Type B pancreatic cell (in vitro differentiated cells): ENCODE measurements around the gene SLC28A3. TPM values are rescaled to one million over a fixed set of nuclear protein-coding genes. Genes with fewer than 3 reads are reported as not detected.

ENCODE experiments used
- DNase-seq: peaks from one replicate; pipeline ENCODE4 v3.0.0; 2021; ENCODE audit warnings: mixed read lengths; ENCODE audit not compliant: unreplicated experiment; ENCODE audit errors: extremely low spot score
- H3K27ac Mint-ChIP-seq: 2 replicates; pipeline ENCODE4 v1.8.0; 2021; ENCODE audit warnings: mild to moderate bottlenecking, mixed read lengths
- H3K27me3 Mint-ChIP-seq: 2 replicates; pipeline ENCODE4 v1.8.0; 2021; ENCODE audit warnings: mixed read lengths
- H3K36me3 Mint-ChIP-seq: 2 replicates; pipeline ENCODE4 v1.8.0; 2021; ENCODE audit warnings: mixed read lengths
- H3K4me1 Mint-ChIP-seq: one replicate; pipeline ENCODE4 v1.8.0; 2021; ENCODE audit warnings: mixed read lengths; ENCODE audit not compliant: unreplicated experiment
- H3K4me3 Mint-ChIP-seq: 2 replicates; pipeline ENCODE4 v1.8.0; 2021; ENCODE audit warnings: mild to moderate bottlenecking, mixed read lengths
- H3K9me3 Mint-ChIP-seq: 2 replicates; pipeline ENCODE4 v1.8.0; 2021; ENCODE audit warnings: mixed read lengths
- total RNA-seq: library from RNA; stranded (reverse); gene quantifications from 2 replicates; pipeline ENCODE4 v1.2.1, GENCODE V29; 2021; ENCODE audit warnings: low replicate concordance
- TF ChIP-seq, protein P1 (sequence below): fragments of 200-600 bp; sonication (generic); conservative IDR thresholded peaks from 2 replicates; pipeline ENCODE4 v1.5.0; 2021; ENCODE audit warnings: antibody characterized with exemption, mild to moderate bottlenecking

SLC28A3 gene
- total RNA-seq, 1 donor from 2014 or later: 2.4 TPM

GRCh38 chr9:84338792-84339191 is 1.8 kb downstream of the SLC28A3 start:
- TF ChIP-seq, protein P1, sequence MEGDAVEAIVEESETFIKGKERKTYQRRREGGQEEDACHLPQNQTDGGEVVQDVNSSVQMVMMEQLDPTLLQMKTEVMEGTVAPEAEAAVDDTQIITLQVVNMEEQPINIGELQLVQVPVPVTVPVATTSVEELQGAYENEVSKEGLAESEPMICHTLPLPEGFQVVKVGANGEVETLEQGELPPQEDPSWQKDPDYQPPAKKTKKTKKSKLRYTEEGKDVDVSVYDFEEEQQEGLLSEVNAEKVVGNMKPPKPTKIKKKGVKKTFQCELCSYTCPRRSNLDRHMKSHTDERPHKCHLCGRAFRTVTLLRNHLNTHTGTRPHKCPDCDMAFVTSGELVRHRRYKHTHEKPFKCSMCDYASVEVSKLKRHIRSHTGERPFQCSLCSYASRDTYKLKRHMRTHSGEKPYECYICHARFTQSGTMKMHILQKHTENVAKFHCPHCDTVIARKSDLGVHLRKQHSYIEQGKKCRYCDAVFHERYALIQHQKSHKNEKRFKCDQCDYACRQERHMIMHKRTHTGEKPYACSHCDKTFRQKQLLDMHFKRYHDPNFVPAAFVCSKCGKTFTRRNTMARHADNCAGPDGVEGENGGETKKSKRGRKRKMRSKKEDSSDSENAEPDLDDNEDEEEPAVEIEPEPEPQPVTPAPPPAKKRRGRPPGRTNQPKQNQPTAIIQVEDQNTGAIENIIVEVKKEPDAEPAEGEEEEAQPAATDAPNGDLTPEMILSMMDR: no peak
- H3K4me1 Mint-ChIP-seq: peaks cover 11% of the 10 kb centered on the region
- no peak for DNase-seq

DNA sequence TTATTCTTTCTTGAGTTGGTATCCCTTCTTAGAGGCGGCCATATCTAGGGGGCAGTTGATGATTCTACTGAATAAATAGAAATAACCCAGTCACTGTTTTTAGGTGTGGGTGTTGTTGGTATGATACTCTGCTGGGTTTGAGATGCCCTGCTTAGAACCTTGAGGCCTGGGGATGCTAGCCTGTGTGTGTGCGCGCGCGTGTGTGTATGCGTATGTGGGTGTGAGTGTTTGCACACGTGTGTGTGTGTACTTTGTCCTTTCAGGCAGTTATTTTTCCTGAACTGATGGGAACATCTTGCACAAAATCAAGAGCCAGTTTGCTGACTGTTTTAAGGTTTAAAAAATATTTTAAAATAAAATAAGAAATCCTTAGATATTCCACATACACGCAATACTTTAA is 3.3 kb downstream of the SLC28A3 start:
- no peak overlapping the region for H3K4me3 Mint-ChIP-seq
- no peak overlapping the region for H3K27ac Mint-ChIP-seq
- peaks cover 11% of the 10 kb centered on the region for H3K4me1 Mint-ChIP-seq
- H3K27me3 Mint-ChIP-seq: no peaks in the 10 kb centered on the region
- TF ChIP-seq, protein P1: no peak
- no peaks in the 10 kb centered on the region for H3K36me3 Mint-ChIP-seq
- no peak for DNase-seq
- no peaks in the 10 kb centered on the region for H3K9me3 Mint-ChIP-seq

More at GRCh38 chr9:84338792-84339191, 1.8 kb downstream of the SLC28A3 start:
- H3K27ac Mint-ChIP-seq: no peak overlapping the region
- H3K36me3 Mint-ChIP-seq: no peaks in the 10 kb centered on the region
- no peaks in the 10 kb centered on the region for H3K9me3 Mint-ChIP-seq
- H3K4me3 Mint-ChIP-seq: peak overlapping the region; percentile 31
- H3K27me3 Mint-ChIP-seq: no peaks in the 10 kb centered on the region

DNA sequence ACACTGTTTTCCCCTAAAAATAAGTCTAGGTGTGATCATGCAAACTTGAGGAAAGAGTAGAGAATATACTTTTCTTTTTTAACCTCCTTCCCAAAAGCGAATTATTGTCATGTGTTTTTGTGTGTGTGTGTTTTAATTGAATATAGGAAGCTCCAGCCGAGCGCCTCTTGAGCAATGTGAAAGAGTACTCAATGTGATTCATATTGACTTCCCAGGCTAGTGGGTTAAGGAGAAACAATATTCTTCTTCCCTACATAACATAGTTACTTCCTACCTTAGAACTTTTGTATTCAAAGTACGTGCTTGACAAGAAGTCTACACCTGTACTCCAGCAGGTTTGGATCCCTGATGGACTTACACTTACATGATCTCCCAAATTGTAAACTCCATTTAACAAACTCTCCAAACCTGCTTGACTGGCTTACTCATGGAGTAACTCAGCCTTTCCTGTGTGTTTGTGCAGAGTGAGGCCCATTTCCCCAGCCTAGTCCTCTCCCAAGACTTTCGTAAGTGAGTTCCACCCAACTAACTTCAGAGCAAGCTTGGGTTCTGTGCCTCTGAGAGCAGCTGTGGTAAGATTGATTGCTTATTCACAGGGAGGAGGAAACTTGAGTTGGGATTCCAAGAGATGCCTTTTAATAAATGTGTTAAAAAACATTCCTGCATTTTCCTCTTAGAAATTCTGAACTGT is 9.3 kb downstream of the SLC28A3 start:
- no peaks in the 10 kb centered on the region for H3K9me3 Mint-ChIP-seq
- H3K4me1 Mint-ChIP-seq: peaks cover 9% of the 10 kb centered on the region
- H3K27ac Mint-ChIP-seq: peak overlapping the region; percentile 80
- peak overlapping the region; percentile 20 for H3K4me3 Mint-ChIP-seq
- H3K27me3 Mint-ChIP-seq: no peaks in the 10 kb centered on the region
- TF ChIP-seq, protein P1: no peak
- no peaks in the 10 kb centered on the region for H3K36me3 Mint-ChIP-seq
- no peak for DNase-seq

- Mint-ChIP-seq H3K27me3 (no peaks in the 10 kb centered on the region), H3K27ac (peak overlapping the region; percentile 10), H3K36me3 (no peaks in the 10 kb centered on the region), H3K4me3 (no peak overlapping the region), H3K9me3 (no peaks in the 10 kb centered on the region), H3K4me1 (peaks cover 9% of the 10 kb centered on the region)
- DNase-seq: no peak
- TF ChIP-seq, protein P1: no peak
Measured at GRCh38 chr9:84330246-84330645, 10.3 kb downstream of the SLC28A3 start.

GRCh38 chr9:84327184-84327583 is 13.4 kb downstream of the SLC28A3 start:
- TF ChIP-seq, protein P1: no peak

More at GRCh38 chr9:84327184-84327583, 13.4 kb downstream of the SLC28A3 start:
- Mint-ChIP-seq H3K27ac (no peak overlapping the region), H3K36me3 (no peaks in the 10 kb centered on the region), H3K4me1 (peaks cover 14% of the 10 kb centered on the region), H3K9me3 (no peaks in the 10 kb centered on the region), H3K4me3 (no peak overlapping the region), H3K27me3 (no peaks in the 10 kb centered on the region)
- DNase-seq: no peak
